ENCODE data around the gene HCAR3.

The HCAR3 gene

GRCh38 chr12:122665759-122666158 is 50.9 kb downstream of the HCAR3 start:
- no peak for FAIRE-seq

DNA sequence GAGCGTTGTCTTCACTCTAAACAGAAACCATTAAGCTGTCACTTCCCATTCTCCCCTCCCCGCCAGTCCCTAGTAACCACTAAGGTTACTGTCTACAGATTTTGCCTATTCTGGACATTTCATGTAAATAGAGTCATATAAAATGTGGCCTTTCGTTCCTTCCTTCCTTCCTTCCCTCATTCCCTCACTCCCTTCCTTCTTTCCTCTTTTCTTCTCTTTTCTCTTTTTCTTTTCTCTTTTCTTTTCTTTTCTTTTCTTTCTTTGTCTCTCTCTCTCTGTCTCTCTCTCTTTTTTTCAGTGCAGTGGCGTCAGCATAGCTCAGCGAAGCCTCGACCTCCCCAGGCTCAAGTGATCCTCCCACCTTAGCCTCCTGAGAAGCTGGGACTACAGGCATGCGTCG is 51.3 kb downstream of the HCAR3 start:
- FAIRE-seq, result no peak

Measured in endometrium (tissue), 2 donors.